Activated T-cell treated with anti-CD3 and anti-CD28 coated beads for 24 hours (primary cell): ENCODE measurements around the gene CDK19.
"Not testable (repeated sequence)": the region's sequence is repeated elsewhere in the genome, so short reads cannot be mapped to it uniquely, and the experiment has no call there.

Source experiments
- DNase-seq: peaks from one replicate; pipeline ENCODE4 v3.0.0-alpha.2; 2020; ENCODE audit warnings: low read depth

The CDK19 gene

DNA sequence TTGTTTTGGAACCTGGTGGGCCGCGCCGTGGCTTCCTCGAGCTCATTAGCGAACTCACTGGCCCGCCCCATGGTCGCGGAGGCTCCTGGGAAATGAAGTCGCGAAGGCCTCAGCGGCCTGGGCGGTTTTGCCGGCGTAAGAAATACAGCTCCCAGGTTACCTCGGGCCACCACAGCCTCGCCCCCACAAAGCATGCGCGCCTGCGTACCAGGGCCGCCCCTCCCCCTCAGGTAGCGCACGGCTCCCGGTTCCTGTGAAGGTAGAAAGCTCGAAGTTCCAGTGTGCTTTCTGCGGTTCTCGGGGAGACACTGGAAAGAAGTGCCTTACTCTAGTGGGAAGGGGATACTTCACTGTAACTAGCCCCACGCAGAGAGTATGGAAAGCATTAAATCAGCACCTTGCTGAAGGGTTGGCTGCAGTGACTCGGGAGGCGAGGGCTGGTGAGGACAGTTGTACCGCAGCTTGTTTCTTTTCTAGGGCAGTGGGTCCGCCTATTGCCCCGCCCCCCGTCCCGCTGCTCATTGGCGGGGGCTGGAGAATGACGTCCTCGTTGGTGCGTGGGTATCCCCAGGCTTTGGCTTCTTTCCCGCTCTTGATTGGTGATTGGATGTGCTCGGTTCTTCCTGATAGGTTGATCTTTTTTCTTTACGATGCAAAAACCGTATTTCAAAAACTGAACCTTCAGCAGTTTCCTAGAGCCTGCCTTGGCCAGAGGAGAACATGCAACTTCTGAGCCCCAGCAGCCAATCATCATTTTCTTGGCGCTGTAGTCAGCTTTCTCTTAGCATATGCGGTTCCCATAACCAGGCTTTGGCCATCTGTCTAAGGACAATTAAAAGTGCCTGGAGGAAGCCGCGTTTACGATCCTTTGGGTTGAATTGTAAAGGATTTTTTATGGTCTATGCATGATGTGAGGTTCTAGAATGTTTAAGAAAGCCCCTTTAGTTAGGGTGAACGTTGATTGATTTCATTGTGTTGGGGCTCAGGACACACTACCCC lies at the start of gene CDK19:
Gene CDK19, minus strand, starts transcription at position 59 of the 999 bp plus-strand sequence. CDS start 333 bp downstream, outside the sequence.
- peak; percentile 96 for DNase-seq

DNA sequence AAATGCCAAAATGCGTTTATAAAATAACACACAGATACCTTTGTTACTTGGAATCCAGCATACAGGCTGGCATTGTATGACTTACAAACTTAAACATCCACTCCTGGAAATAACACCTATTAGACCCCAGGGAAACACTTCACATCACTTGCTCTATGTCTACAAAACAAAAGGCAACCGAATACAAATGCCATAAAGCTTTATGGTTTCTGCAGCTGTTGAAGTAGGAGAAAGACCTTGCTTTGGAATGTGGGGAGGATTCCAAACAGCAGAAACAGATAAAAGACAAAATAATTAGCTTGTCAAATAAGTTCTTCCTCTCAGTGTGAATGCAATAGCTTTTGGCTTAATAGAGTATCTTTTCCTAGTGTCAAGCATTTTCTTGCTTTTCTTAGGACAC lies 49.6 kb upstream of the CDK19 start:
- DNase-seq, result no peak

DNA sequence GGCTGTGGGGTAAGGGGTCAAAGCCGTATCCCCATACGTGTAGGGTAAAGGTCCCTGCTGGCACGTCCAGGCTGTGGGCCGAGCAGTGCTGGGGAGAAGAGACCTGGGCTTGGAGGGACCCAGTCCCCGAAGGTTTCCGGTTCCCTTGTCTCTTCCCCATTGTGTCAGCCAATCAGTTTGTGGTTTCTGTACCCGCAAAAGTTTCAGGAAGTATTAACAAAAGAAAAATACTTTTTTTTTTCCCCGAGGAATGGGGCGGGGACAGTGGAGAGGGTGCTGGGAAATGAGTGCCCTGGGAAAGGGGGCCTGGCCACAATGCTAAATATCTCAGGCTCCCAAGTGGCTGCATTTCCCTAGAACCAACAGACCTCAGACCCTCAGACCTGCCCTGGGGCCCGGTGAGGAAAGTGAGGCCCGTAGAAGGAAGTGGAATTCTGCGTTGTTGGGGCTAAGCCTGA lies 44.1 kb upstream of the CDK19 start:
- DNase-seq, result no peak

GRCh38 chr6:110858562-110859214 lies 43.4 kb upstream of the CDK19 start:
- DNase-seq, result no peak

- no peak for DNase-seq
Measured at GRCh38 chr6:110858016-110858415, 42.7 kb upstream of the CDK19 start.

DNA sequence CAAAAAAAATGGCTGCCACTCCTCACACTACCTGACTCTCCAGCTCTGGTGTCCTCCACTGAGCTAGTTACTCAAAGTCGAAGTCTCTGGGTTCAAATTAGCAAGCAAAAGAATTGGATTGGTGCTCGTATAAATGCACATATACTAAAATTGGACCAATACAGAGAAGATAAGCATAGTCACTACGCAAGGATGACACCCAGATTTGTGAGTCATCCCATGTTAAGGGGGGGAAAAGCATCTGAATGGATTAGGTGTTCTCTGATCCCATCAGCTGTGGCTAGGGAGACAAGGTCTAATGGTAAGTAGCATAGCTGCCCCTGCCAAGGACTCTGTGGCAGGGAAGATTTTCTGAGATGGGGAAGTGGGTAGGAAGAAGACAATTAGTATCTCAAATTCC lies 41.0 kb upstream of the CDK19 start:
- DNase-seq, result no peak

DNA sequence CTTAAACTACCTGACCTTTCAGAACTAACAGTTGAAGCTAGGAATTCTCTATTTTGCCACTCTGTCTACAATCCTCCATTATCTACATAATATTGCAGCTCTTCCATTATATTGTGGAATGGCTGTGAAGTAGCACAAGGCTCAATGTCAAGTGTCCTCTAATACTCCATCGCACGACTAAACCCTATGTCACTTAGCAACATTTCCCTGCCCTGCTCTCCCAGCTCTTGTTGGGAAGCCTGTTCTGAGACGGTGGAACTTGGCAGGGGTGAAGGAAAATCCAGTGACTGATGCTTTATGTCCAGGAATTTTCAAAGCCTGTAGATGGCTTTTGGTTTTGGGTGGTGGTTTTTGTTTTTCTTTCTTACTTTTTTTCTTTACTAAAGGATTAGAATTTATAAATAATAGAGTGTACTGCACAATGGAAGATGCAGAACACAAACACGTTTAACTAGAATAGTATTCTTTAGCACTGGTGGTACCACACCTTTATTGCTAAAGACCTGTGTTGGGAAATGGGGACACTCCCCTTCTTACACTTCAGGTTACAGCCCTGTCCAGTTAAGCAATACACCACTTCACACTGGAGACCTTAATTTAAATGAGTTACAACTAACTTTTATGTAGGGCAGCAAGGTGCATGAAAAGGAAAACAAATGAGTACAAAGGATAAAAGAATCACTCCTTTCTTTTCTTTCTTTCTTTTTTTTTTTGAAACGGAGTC lies 38.6 kb upstream of the CDK19 start:
- DNase-seq, result no peak

DNA sequence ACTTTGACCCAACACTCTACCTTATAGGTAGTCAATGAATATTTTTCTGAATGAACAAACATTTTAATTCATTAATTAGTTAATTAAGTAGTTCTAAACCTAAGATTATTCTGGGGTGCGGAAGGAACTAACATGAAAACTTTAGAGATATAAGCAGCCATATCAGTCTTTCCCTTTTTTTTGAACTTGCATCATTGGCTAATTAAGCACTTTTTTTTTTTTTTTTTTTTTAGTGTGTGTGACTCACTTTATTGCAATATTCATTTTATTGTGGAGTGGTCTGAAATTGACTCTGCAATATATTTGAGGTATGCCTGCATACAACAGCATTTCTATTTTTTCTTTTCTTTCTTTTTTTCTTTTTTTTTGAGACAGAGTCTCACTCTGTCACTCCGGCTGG lies 37.5 kb upstream of the CDK19 start:
- DNase-seq, result no peak

DNA sequence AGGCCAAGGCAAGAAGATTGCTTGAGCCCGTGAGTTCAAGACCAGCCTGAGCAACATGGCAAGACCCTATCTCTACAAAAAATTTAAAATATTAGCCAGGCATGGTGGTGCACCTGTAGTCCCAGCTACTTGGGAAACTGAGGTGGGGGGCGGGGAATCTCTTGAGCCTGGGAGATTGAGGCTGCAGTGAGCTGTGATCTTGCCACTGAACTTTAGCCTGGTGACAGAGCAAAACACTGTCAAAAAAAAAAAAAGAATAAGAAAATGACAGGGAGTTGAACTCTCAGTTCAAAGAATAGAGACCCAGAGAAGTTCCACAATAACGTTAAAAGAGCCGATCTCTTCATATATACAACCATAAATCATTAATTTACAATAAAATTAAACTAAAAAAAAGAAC lies 34.5 kb upstream of the CDK19 start:
- no peak for DNase-seq

DNA sequence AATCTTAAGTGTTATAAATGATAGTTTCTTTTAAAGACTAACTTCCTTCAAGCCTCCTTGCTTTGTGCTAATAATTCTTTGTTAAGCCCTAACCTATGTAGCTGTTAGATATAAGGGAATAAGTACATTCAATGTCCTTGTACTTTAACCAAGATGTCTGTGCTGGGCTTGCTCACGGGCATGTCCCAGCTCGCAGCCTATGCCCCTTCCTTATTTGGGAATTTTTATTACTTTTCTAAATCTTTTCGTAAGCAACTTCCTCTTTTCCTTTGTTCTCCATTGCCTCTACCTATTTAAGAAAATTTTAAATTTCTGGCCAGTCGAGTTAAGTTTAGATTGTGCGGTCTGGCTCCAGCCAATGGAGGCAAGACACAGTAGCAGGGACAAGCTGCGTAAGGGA lies 26.0 kb upstream of the CDK19 start:
- no peak for DNase-seq

DNA sequence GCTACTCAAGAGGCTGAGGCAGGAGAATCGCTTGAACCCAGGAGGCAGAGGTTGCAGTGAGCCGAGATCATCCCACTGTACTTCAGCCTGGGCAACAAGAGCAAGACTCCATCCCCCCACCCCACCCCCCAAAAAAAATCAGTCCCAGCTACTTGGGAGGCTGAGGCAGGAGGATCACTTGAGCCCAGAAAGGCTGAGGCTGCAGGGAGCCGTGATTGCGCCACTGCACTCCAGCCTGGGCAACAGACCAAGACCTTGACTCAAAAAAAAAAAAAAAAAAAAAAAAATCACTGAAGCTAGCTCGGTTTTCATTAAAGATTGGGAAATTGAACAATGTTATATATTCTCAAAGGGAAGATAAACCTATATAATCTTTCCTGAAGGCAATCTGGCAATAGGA lies 20.5 kb upstream of the CDK19 start:
- not testable (repeated sequence) for DNase-seq

DNA sequence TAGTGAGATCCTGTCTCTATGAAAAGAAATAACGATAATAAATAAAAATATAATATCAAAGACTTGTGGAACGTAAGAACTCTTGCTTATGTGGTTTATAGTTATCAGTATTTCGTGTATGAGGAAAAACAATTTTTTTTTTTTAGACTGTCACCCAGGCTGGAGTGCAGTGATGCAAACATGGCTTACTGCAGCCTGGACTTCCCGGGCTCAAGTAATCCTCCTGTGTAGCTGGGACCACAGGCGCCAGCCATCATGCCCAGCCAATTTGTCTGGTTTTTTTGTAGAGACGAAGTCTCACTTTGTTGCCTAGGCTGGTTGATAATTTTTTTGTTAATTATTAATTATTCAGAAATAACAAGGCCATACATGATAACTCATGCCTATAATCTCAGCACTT lies 18.6 kb upstream of the CDK19 start:
- DNase-seq, result no peak

DNA sequence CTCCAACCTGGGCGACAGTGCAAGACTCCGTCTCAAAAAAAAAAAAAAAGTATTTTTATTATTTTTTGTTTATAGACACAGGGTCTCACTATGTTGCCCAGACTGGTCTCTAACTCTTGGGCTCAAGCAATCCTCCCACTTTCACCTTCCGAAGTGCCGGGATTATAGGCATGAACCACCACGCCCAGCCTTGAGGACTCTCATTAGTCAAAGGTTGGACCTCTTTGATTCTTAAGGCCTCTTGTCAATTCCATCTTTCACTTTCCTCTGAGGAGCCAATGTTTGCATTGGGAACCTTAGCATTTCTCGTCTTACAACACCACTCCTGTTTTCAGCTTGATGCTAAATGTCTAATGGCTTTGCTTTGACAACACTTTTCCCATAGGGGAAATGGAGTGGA lies 16.1 kb upstream of the CDK19 start:
- no peak for DNase-seq

DNA sequence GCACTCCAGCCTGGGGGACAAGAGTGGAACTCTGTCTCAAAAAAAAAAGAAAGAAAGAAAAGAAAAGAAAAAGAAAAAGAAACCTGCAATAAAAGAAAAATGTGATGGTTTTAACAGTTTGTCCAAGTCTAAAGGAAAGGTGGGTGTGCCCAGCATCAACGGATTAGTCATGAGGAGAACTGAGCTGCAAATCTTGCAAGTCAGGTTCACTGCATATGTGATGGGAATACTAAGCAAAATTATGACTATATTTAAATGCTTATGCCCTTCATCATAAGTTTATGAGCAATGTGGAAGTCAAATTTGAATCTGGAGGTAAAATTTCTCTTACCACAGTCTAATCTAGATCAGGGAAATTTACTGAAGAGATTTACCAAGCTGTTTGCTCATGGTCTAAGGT lies 13.1 kb upstream of the CDK19 start:
- no peak for DNase-seq

- DNase-seq, result no peak
Measured at GRCh38 chr6:110826236-110827129, 11.2 kb upstream of the CDK19 start.

DNA sequence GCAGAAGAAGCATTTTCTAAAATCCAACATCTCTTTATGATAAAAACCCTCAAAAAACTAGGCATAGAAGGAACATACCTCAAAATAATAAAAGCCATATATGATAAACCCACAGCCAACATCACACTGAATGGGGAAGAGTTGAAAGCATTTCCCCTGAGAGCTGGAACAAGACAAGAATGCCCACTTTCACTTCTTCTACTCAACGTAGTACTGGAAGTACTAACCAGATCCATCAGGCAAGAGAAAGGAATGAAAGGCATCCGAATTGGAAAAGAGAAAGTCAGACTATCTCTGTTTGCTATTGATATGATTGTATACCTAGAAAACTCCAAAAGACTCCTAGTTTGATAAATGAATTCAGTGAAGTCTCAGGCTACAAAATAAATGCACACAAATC lies 7.9 kb upstream of the CDK19 start:
- DNase-seq, result no peak

GRCh38 chr6:110822249-110822648 lies 7.0 kb upstream of the CDK19 start:
- no peak for DNase-seq

- DNase-seq, result no peak
Measured at GRCh38 chr6:110816677-110817076, 1.4 kb upstream of the CDK19 start.

GRCh38 chr6:110815015-110815410 lies 256 bp downstream of the CDK19 start:
- DNase-seq, result no peak

GRCh38 chr6:110814102-110815014 lies 911 bp downstream of the CDK19 start:
- DNase-seq, result peak; percentile 40
